Choroid plexus epithelial cell (primary cell): ENCODE results near the gene CDC42BPB.

ENCODE experiments used
- DNase-seq: peaks from one replicate; pipeline ENCODE4 v3.0.0-alpha.2; 2010; ENCODE audit warnings: low read depth
- H3K4me3 ChIP-seq: 2 replicates; pipeline ENCODE4 v1.5.1; 2011; ENCODE audit warnings: low read depth, mild to moderate bottlenecking, control low read depth, low read length, moderate library complexity
- TF ChIP-seq, protein P1 (sequence below): conservative IDR thresholded peaks from 2 replicates; pipeline ENCODE4 v1.5.1; 2011; ENCODE audit warnings: low read depth, mild to moderate bottlenecking, control low read depth, inconsistent platforms, low read length, moderate library complexity

The CDC42BPB gene

GRCh38 chr14:102957222-102957621 lies 100.1 kb downstream of the CDC42BPB start:
- no peak for DNase-seq
- no peak overlapping the region for H3K4me3 ChIP-seq
- TF ChIP-seq, protein P1, sequence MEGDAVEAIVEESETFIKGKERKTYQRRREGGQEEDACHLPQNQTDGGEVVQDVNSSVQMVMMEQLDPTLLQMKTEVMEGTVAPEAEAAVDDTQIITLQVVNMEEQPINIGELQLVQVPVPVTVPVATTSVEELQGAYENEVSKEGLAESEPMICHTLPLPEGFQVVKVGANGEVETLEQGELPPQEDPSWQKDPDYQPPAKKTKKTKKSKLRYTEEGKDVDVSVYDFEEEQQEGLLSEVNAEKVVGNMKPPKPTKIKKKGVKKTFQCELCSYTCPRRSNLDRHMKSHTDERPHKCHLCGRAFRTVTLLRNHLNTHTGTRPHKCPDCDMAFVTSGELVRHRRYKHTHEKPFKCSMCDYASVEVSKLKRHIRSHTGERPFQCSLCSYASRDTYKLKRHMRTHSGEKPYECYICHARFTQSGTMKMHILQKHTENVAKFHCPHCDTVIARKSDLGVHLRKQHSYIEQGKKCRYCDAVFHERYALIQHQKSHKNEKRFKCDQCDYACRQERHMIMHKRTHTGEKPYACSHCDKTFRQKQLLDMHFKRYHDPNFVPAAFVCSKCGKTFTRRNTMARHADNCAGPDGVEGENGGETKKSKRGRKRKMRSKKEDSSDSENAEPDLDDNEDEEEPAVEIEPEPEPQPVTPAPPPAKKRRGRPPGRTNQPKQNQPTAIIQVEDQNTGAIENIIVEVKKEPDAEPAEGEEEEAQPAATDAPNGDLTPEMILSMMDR: no peak

DNA sequence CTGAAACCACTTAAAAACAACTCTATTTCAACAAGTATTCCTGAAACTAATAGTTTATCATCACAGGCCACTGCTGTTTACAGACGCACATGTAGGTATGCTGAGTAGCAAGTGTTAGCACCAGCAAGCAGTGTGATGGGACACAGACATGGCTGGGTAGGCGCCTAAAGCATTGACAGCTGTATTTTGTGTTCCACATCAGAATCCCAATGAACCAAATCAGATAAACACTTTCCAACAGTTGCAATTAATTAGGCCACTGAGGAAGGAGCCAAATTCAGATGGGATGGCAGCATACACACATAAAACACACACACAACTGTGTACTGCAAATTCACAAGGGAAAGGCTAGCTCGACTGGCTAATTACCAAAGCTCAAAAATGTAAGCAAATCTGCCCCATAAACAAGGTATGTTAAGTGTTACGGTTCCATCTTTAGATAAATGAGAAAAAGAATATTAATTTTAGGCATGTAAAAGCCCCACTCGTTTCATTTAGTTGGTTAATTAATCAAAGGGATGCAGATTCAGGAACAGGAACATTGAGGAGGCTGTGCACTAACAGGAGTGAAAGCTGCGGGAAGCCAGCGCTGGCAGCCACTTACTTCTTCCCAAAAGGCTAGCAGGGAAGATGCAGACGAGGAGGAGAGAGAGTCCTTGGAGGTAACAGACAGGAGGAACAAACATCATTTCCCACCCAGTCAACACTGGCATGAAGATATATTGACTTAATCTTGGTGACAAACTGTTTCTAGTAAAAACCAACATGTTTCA lies 101.5 kb downstream of the CDC42BPB start:
- no peak for DNase-seq
- H3K4me3 ChIP-seq: no peak overlapping the region
- TF ChIP-seq, protein P1: no peak

GRCh38 chr14:102954081-102954789 lies 103.1 kb downstream of the CDC42BPB start:
- TF ChIP-seq, protein P1: no peak
- no peak for DNase-seq
- no peak overlapping the region for H3K4me3 ChIP-seq

DNA sequence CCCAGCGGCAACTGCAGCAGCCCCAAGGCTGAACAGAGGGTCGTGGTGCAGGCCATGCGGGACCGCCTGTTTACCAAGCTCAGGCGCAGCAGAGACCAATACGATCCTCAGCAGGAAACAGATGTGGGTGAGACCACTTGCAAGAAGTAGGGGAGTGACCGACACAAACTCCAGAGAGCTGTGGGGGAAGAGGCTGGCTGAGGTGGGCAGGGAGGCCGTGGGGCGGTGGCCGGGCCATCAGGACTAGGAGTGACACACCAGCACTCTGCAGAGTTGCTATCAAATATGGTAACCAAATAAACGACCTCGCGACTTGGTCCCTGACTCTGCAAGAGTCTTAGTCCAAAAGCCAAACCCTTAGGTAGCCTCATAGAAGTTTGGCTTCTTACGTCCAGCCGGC lies 104.2 kb downstream of the CDC42BPB start:
- no peak for DNase-seq
- TF ChIP-seq, protein P1: no peak
- no peak overlapping the region for H3K4me3 ChIP-seq

DNA sequence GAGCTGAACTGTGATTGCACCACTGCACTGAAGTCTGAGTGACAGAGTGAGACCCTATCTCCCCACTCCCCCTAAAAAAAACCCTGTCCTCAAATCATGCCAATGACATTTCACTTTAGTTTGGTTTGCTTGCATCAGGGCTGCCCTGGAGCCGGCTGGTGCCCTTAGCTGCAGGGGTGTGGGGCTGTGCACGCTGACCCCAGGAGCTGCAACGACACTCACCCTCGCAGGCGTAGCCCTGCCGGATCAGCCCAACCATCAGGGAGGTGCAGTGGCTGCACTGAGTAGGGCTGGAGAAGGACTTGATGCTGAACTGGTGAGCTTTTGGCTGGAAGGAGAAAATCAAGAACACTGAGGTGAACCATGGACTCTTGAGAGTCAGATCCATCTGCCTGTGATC lies 105.1 kb downstream of the CDC42BPB start:
- TF ChIP-seq, protein P1: no peak
- no peak for DNase-seq
- no peak overlapping the region for H3K4me3 ChIP-seq

DNA sequence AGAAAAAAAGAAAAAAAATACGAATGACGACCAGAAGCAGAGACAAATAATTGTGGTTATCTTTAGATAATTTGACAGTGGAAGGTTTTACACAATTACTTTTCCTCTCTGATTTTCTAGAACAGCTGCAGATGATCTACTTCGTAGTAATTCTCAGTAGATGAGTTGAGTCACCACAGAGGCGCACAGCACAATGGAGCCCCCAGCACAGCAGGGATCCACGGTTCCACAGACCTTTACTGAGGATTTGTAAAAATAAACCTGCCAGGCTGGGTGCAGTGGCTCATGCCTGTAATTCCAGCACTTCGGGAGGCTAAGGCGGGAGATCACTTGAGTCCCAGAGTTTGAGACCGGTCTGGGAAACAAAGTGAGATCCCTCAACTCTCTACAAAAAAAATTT lies 105.5 kb downstream of the CDC42BPB start:
- H3K4me3 ChIP-seq: no peak overlapping the region
- TF ChIP-seq, protein P1: no peak
- peak; percentile 93 for DNase-seq
